Measurements from ENCODE around the gene CD300LG.

DNA sequence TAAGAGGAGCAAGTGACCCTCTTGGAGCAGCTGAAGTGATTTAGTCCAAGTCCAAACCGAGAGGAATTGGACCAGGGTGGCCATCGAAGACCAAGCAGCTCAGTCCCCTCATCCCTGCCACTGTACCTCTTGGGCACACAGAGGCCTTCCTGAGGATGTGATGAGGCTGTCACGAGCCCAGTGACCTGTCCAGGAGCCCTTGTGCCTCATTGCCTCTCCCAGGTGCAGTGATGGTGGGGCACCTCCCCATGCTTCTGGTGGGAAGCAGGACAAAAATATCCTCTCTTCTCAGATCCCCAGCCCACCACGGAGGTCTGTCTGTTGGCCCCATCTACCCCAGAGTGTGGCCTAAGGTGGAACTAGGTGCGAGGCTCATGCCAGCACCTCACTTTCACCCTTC lies 2.7 kb upstream of the CD300LG start:
- TF ChIP-seq, protein P1, sequence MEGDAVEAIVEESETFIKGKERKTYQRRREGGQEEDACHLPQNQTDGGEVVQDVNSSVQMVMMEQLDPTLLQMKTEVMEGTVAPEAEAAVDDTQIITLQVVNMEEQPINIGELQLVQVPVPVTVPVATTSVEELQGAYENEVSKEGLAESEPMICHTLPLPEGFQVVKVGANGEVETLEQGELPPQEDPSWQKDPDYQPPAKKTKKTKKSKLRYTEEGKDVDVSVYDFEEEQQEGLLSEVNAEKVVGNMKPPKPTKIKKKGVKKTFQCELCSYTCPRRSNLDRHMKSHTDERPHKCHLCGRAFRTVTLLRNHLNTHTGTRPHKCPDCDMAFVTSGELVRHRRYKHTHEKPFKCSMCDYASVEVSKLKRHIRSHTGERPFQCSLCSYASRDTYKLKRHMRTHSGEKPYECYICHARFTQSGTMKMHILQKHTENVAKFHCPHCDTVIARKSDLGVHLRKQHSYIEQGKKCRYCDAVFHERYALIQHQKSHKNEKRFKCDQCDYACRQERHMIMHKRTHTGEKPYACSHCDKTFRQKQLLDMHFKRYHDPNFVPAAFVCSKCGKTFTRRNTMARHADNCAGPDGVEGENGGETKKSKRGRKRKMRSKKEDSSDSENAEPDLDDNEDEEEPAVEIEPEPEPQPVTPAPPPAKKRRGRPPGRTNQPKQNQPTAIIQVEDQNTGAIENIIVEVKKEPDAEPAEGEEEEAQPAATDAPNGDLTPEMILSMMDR (IDR thresholded peaks at IDR 0.05), result no peak
- TF ChIP-seq POLR2A (IDR thresholded peaks at IDR 0.05), result no peak

Data from adrenal gland (tissue), 5 donors.